ENCODE results near the gene LIG3.
"Not testable (repeated sequence)": the region's sequence is repeated elsewhere in the genome, so short reads cannot be mapped to it uniquely, and the experiment has no call there.

LIG3 gene

DNA sequence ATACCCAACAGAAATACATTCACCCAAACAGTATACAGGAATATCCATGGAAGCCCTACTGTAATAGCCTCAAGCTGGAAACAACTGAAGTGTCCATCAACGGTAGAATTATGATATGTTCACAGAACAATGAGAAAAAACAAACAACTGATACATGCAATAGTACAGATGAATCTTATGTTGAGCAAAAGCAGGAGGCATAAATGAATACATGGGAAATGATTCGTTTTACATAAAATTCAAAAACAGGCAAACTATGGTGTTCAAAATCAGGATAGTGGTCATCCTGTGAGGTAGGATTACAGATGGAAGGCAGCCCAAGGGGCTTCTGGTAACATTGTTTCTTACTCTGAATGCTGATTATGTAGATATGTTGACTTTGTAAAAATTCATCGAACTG, 58.1 kb downstream of the LIG3 start:
- no peak for DNase-seq (ENCODE audit: low read depth)
- TF ChIP-seq, protein P1, sequence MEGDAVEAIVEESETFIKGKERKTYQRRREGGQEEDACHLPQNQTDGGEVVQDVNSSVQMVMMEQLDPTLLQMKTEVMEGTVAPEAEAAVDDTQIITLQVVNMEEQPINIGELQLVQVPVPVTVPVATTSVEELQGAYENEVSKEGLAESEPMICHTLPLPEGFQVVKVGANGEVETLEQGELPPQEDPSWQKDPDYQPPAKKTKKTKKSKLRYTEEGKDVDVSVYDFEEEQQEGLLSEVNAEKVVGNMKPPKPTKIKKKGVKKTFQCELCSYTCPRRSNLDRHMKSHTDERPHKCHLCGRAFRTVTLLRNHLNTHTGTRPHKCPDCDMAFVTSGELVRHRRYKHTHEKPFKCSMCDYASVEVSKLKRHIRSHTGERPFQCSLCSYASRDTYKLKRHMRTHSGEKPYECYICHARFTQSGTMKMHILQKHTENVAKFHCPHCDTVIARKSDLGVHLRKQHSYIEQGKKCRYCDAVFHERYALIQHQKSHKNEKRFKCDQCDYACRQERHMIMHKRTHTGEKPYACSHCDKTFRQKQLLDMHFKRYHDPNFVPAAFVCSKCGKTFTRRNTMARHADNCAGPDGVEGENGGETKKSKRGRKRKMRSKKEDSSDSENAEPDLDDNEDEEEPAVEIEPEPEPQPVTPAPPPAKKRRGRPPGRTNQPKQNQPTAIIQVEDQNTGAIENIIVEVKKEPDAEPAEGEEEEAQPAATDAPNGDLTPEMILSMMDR (IDR thresholded peaks at IDR 0.05; ENCODE audit: control insufficient read depth, extremely low read depth, insufficient read depth): no peak
- no peak overlapping the region for H3K4me3 ChIP-seq (ENCODE audit: low read depth, low read length)

DNA sequence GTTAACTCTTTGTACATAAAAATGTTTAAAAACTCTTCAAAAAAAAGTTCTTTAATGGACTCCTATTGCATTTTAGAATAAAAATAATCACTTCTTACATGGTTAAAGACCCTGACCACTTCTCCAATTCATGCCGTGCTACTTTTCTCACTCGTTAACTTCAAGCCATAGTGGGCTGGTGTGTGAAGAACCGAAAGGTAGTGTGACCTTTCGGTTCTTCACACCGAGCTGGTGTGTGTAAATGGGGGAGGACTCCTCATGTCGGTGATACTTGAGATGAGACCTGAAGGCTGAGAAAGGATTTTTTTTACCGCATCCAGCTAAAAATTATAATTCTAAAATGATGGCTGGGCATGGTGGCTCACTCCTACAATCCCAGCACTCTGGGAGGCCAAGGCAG, 61.1 kb downstream of the LIG3 start:
- no peak for DNase-seq (ENCODE audit: low read depth)
- TF ChIP-seq, protein P1 (IDR thresholded peaks at IDR 0.05; ENCODE audit: control insufficient read depth, extremely low read depth, insufficient read depth): no peak
- no peak overlapping the region for H3K4me3 ChIP-seq (ENCODE audit: low read depth, low read length)

DNA sequence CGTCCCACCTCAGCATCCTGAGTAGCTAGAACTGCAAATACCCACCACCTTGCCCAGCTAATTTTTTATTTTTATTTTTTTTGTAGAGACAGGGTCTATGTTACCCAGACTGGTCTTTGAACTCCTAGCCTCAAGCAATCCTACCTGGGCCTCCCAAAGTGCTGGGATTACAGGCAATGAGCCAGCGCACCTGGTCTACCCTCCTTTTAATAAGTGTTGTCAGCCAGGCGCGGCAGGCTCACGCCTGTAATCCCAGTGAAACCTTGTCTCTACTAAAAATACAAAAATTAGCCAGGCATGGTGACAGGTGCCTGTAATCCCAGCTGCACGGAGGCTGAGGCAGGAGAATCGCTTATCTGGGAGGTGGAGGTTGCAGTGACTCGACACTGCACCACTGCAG, 63.9 kb downstream of the LIG3 start:
- H3K4me3 ChIP-seq (ENCODE audit: low read depth, low read length): no peak overlapping the region
- TF ChIP-seq, protein P1 (IDR thresholded peaks at IDR 0.05; ENCODE audit: control insufficient read depth, extremely low read depth, insufficient read depth): no peak
- no peak for DNase-seq (ENCODE audit: low read depth)

DNA sequence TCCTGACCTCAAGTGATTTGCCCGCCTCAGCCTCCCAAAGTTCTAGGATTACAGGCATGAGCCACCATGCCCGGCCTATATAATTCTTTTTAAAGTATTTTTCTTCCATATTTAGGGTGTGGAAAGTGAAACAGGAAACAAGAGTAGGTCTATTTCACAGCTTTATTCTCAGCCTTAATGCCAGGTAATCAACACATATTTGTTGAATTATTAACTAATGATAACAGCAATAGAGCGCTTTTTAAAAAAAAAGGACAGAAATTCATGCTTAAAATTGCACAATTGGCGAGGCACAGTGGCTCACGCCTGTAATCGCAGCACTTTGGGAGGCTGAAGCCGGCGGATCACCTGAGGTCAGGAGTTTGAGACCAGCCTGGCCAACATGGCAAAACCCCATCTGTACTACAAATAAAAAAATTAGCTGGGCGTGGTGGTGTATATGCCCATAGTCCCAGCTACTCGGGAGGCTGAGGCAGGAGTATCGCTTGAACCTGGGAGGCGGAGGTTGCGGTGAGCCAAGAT, 65.2 kb downstream of the LIG3 start:
- not testable (repeated sequence) for H3K4me3 ChIP-seq (ENCODE audit: low read depth, low read length); DNase-seq (ENCODE audit: low read depth)

DNA sequence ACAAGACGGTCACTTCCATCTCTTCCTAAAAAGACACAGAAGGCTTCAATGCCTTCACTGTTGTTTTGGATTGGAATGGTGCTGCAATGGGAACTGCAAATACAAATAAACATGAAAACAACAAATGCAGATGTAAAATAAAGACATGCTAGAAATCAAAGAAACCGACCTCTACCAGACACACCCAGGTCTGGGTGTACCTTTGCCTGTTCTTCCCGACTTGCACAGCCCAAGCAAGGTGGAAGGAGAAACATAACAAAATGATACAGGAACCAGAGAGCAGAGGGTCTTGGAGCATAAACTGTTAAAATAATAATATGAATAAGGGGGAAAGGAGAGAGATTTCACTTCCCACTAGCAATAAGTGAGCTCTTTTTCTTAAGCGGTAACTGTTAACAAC, 65.9 kb downstream of the LIG3 start:
- no peak for DNase-seq (ENCODE audit: low read depth)
- H3K4me3 ChIP-seq (ENCODE audit: low read depth, low read length): no peak overlapping the region
- TF ChIP-seq, protein P1 (IDR thresholded peaks at IDR 0.05; ENCODE audit: control insufficient read depth, extremely low read depth, insufficient read depth): no peak

DNA sequence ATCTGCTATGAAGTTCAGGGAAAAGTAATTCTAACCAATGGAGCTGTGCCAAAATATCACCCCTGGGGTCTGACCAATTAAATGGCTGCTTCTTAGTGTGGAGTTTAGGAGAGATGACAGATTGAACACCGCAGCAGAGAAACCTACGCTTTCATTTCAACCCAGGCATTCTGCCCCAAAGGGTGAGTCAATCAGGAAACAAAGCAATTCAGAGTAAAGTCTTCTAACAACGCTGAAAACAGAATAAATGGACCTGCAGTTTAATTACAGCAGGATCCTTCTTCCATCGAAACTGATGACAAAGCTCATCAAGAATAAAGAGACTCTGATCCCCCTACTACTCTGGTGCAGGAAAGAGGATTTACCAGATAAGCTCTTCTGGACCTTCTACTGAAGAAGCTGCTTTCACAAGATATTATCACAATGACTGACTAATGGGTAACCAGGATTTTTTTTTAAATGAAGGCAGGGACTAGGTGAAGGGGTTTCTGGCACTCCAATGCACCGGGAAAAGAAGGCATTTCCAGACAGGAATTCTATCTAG, 66.5 kb downstream of the LIG3 start:
- no peak overlapping the region for H3K4me3 ChIP-seq (ENCODE audit: low read depth, low read length)
- DNase-seq (ENCODE audit: low read depth): no peak
- TF ChIP-seq, protein P1 (IDR thresholded peaks at IDR 0.05; ENCODE audit: control insufficient read depth, extremely low read depth, insufficient read depth): no peak

GRCh38 chr17:35048685-35049379, 68.5 kb downstream of the LIG3 start:
- DNase-seq (ENCODE audit: low read depth): no peak
- no peak overlapping the region for H3K4me3 ChIP-seq (ENCODE audit: low read depth, low read length)
- TF ChIP-seq, protein P1 (IDR thresholded peaks at IDR 0.05; ENCODE audit: control insufficient read depth, extremely low read depth, insufficient read depth): no peak
